ENCODE data around the gene RAB1B. TPM values are rescaled to one million over a fixed set of nuclear protein-coding genes. Genes with fewer than 3 reads are reported as not detected.
"Not testable (repeated sequence)": the region's sequence is repeated elsewhere in the genome, so short reads cannot be mapped to it uniquely, and the experiment has no call there.

The RAB1B gene
- total RNA-seq, 2 donors from 2014 or later: 116 to 178 TPM

- H3K27ac Mint-ChIP-seq: peak overlapping the region; percentile 13
- no peaks in the 10 kb centered on the region for H3K9me3 Mint-ChIP-seq
- H3K27me3 Mint-ChIP-seq: no peaks in the 10 kb centered on the region
- no peak for ATAC-seq (replicated peaks)
- peaks cover 33% of the 10 kb centered on the region for H3K36me3 Mint-ChIP-seq (ENCODE audit: low read depth)
- peaks cover 4% of the 10 kb centered on the region for H3K4me1 Mint-ChIP-seq
- H3K4me3 Mint-ChIP-seq: no peak overlapping the region
These were observed 19.5 kb upstream of the RAB1B start for GRCh38 chr11:66248903-66249302.

GRCh38 chr11:66251809-66252208, 16.6 kb upstream of the RAB1B start:
- ATAC-seq (replicated peaks): peak; percentile 38
- no peak overlapping the region for H3K27ac Mint-ChIP-seq
- H3K36me3 Mint-ChIP-seq (ENCODE audit: low read depth): peaks cover 20% of the 10 kb centered on the region

GRCh38 chr11:66253081-66253480, 15.4 kb upstream of the RAB1B start:
- H3K27ac Mint-ChIP-seq: peak overlapping the region; percentile 74
- ATAC-seq (replicated peaks); H3K4me3 Mint-ChIP-seq; H3K9me3 Mint-ChIP-seq; H3K4me1 Mint-ChIP-seq; H3K27me3 Mint-ChIP-seq: not testable (repeated sequence)
- H3K36me3 Mint-ChIP-seq (ENCODE audit: low read depth): peaks cover 14% of the 10 kb centered on the region

More at GRCh38 chr11:66251809-66252208, 16.6 kb upstream of the RAB1B start:
- H3K27me3 Mint-ChIP-seq: no peaks in the 10 kb centered on the region
- peaks cover 7% of the 10 kb centered on the region for H3K4me1 Mint-ChIP-seq
- no peak overlapping the region for H3K4me3 Mint-ChIP-seq
- no peaks in the 10 kb centered on the region for H3K9me3 Mint-ChIP-seq

GRCh38 chr11:66258473-66258893, 10.0 kb upstream of the RAB1B start:
- H3K36me3 Mint-ChIP-seq (ENCODE audit: low read depth): peaks cover 63% of the 10 kb centered on the region
- peak; percentile 4 for ATAC-seq (replicated peaks)
- peak overlapping the region; percentile 96 for H3K4me3 Mint-ChIP-seq

GRCh38 chr11:66259225-66259624, 9.2 kb upstream of the RAB1B start:
- H3K27me3 Mint-ChIP-seq: no peaks in the 10 kb centered on the region
- H3K9me3 Mint-ChIP-seq: no peaks in the 10 kb centered on the region
- peak overlapping the region; percentile 96 for H3K4me3 Mint-ChIP-seq
- H3K27ac Mint-ChIP-seq: peak overlapping the region; percentile 80
- H3K4me1 Mint-ChIP-seq: peaks cover 14% of the 10 kb centered on the region
- no peak for ATAC-seq (replicated peaks)
- peaks cover 68% of the 10 kb centered on the region for H3K36me3 Mint-ChIP-seq (ENCODE audit: low read depth)

More at GRCh38 chr11:66258473-66258893, 10.0 kb upstream of the RAB1B start:
- Mint-ChIP-seq H3K4me1 (peaks cover 14% of the 10 kb centered on the region), H3K27ac (peak overlapping the region; percentile 80), H3K27me3 (no peaks in the 10 kb centered on the region), H3K9me3 (no peaks in the 10 kb centered on the region)

DNA sequence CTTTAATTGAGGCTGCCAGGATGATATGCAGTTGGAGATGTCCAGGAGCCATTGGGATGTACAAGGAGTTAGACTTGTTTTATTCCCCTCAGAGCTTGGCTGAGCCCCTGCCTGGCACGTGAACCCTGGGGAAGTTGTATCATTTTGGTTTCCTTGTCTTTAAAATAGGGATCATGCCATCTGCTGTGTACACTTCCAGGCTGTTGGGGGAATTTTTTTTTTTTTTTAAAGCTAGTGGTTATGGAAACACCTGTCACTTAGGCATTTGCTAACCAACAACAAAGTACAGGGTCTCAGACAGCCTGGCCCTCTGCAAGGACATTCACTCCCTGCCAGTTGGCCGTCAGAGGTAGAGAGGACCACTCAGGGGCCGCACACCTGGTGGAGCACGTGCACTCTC, 8.5 kb upstream of the RAB1B start:
- H3K27ac Mint-ChIP-seq: peak overlapping the region; percentile 80
- peaks cover 14% of the 10 kb centered on the region for H3K4me1 Mint-ChIP-seq
- H3K4me3 Mint-ChIP-seq: peak overlapping the region; percentile 96
- no peak for ATAC-seq (replicated peaks)
- H3K36me3 Mint-ChIP-seq (ENCODE audit: low read depth): peaks cover 75% of the 10 kb centered on the region
- H3K27me3 Mint-ChIP-seq: no peaks in the 10 kb centered on the region
- H3K9me3 Mint-ChIP-seq: no peaks in the 10 kb centered on the region

- peaks cover 13% of the 10 kb centered on the region for H3K4me1 Mint-ChIP-seq
- no peak for ATAC-seq (replicated peaks)
- peaks cover 76% of the 10 kb centered on the region for H3K36me3 Mint-ChIP-seq (ENCODE audit: low read depth)
- H3K27me3 Mint-ChIP-seq: no peaks in the 10 kb centered on the region
- no peak overlapping the region for H3K4me3 Mint-ChIP-seq
- H3K27ac Mint-ChIP-seq: no peak overlapping the region
- H3K9me3 Mint-ChIP-seq: no peaks in the 10 kb centered on the region
These were observed 6.9 kb upstream of the RAB1B start for GRCh38 chr11:66261578-66261977.

DNA sequence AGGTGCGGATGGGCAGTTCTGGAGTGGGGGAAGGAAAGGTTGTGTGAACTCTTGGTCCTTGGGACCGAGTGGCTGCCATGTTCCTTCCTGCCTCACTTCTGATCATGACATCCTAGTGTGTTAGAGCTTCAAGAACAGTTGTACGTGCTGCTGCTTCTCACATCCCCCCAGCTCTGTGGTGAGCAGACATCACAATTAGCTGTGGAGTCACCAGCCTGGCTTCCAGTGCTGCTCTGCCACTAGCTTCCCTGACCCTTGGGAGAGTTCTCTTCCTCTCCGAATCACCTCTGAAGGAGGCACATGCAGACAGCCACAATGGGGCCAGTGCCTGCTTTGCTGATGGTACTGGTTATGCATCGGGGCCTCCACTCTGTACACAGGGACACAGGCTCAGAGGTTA, 6.2 kb upstream of the RAB1B start:
- no peak for ATAC-seq (replicated peaks)
- Mint-ChIP-seq H3K27me3 (no peaks in the 10 kb centered on the region), H3K4me3 (no peak overlapping the region), H3K4me1 (peaks cover 12% of the 10 kb centered on the region), H3K9me3 (no peaks in the 10 kb centered on the region), H3K27ac (no peak overlapping the region), H3K36me3 (ENCODE audit: low read depth) (peaks cover 76% of the 10 kb centered on the region)

DNA sequence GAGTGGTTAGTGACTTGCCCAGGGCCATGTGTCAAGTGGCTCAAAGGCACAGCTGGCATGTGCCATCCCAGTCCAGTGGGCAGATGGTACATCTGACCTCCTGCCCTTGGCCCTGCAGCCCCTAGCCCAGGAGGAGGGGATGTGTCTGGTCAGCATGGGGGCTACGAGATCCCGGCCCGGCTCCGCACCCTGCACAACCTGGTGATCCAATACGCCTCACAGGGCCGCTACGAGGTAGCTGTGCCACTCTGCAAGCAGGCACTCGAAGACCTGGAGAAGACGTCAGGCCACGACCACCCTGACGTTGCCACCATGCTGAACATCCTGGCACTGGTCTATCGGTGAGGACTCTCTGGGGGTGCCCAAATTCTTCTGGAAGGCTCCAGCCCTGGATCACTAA, 5.7 kb upstream of the RAB1B start:
- Mint-ChIP-seq H3K4me1 (peaks cover 14% of the 10 kb centered on the region), H3K27me3 (no peaks in the 10 kb centered on the region), H3K27ac (no peak overlapping the region), H3K4me3 (no peak overlapping the region), H3K36me3 (ENCODE audit: low read depth) (peaks cover 78% of the 10 kb centered on the region), H3K9me3 (no peaks in the 10 kb centered on the region)
- no peak for ATAC-seq (replicated peaks)

DNA sequence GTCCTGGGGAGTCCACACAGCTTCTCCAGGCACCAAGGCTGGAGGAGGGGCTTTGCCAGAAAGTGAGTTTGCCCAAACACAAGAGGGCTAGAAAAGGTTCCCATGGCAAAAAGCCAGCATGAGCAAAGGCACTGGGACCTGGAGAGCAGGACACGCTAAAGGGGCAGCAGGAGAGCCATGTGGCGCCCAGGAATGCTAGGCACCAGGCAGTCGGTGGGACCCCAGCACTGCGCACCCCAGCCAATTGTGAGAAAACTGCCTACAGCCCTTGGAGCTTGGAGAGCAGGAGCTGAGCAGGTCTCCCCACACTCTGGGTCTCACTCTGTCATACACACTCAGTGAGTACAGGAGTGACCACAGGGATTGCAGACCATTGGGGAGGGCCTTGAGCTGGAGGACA, 5.2 kb upstream of the RAB1B start:
- H3K9me3 Mint-ChIP-seq: no peaks in the 10 kb centered on the region
- H3K27me3 Mint-ChIP-seq: no peaks in the 10 kb centered on the region
- H3K36me3 Mint-ChIP-seq (ENCODE audit: low read depth): peaks cover 79% of the 10 kb centered on the region
- peaks cover 14% of the 10 kb centered on the region for H3K4me1 Mint-ChIP-seq
- no peak overlapping the region for H3K4me3 Mint-ChIP-seq
- H3K27ac Mint-ChIP-seq: no peak overlapping the region
- no peak for ATAC-seq (replicated peaks)

DNA sequence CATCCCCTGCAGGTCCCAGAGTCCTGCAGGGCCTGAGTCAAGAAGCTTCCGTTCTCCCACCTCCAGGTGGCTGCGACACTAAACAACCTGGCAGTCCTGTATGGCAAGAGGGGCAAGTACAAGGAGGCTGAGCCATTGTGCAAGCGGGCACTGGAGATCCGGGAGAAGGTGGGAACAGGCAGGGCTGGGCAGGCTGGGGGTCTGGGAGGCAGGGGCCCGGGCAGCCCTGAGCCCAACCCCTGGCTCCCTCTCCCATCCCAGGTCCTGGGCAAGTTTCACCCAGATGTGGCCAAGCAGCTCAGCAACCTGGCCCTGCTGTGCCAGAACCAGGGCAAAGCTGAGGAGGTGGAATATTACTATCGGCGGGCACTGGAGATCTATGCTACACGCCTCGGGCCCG, 4.7 kb upstream of the RAB1B start:
- H3K4me3 Mint-ChIP-seq: no peak overlapping the region
- no peak overlapping the region for H3K27ac Mint-ChIP-seq
- ATAC-seq (replicated peaks): no peak
- H3K36me3 Mint-ChIP-seq (ENCODE audit: low read depth): peaks cover 79% of the 10 kb centered on the region
- no peaks in the 10 kb centered on the region for H3K27me3 Mint-ChIP-seq
- H3K9me3 Mint-ChIP-seq: no peaks in the 10 kb centered on the region
- peaks cover 14% of the 10 kb centered on the region for H3K4me1 Mint-ChIP-seq

DNA sequence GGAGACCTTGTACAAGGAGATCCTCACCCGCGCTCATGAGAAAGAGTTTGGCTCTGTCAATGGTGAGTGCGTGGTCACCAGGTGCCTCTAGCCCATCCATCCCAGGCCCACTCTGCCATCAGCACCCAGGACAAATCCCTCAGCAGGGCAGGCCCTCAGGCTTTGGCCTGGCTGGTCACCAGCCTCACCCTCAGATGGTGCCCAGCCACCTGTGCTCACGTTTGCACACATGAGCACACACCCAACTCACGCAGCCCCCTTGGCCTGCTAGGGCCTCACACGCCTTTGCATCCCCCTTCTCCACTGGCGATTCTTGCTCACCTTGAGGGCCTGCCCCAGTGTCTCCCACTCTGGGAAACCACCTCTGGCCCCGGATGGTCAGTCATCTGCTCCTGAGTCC, 4.1 kb upstream of the RAB1B start:
- Mint-ChIP-seq H3K36me3 (ENCODE audit: low read depth) (peaks cover 79% of the 10 kb centered on the region), H3K4me3 (no peak overlapping the region), H3K4me1 (peaks cover 12% of the 10 kb centered on the region), H3K27me3 (no peaks in the 10 kb centered on the region), H3K9me3 (no peaks in the 10 kb centered on the region), H3K27ac (no peak overlapping the region)
- no peak for ATAC-seq (replicated peaks)

DNA sequence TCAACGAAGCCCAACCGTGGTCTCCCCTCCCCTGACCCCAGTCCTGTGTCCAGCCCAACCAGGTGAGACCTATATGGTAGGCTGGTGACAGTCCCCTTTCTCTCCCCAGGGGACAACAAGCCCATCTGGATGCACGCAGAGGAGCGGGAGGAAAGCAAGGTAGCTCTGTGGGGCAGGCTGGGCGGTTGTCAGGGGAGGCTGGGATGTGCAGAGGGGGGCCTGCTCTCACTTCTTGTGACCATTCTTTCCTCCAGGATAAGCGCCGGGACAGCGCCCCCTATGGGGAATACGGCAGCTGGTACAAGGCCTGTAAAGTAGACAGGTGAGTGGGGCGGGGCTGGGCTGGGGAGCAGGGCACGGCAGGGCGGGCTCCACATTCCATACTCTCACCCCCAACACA, 3.5 kb upstream of the RAB1B start:
- Mint-ChIP-seq H3K4me3 (no peak overlapping the region), H3K27ac (no peak overlapping the region), H3K36me3 (ENCODE audit: low read depth) (peaks cover 79% of the 10 kb centered on the region), H3K27me3 (no peaks in the 10 kb centered on the region), H3K4me1 (peaks cover 11% of the 10 kb centered on the region), H3K9me3 (no peaks in the 10 kb centered on the region)
- ATAC-seq (replicated peaks): no peak

- Mint-ChIP-seq H3K4me1 (peaks cover 13% of the 10 kb centered on the region), H3K36me3 (ENCODE audit: low read depth) (peaks cover 79% of the 10 kb centered on the region), H3K9me3 (no peaks in the 10 kb centered on the region), H3K27me3 (no peaks in the 10 kb centered on the region), H3K4me3 (no peak overlapping the region), H3K27ac (no peak overlapping the region)
- ATAC-seq (replicated peaks): no peak
These were observed 2.7 kb upstream of the RAB1B start for GRCh38 chr11:66265531-66266377.

- peaks cover 16% of the 10 kb centered on the region for H3K4me1 Mint-ChIP-seq
- peak overlapping the region; percentile 99 for H3K4me3 Mint-ChIP-seq
- no peaks in the 10 kb centered on the region for H3K9me3 Mint-ChIP-seq
- H3K36me3 Mint-ChIP-seq (ENCODE audit: low read depth): peaks cover 77% of the 10 kb centered on the region
- H3K27ac Mint-ChIP-seq: peak overlapping the region; percentile 100
- H3K27me3 Mint-ChIP-seq: no peaks in the 10 kb centered on the region
- no peak for ATAC-seq (replicated peaks)
These were observed 1.9 kb upstream of the RAB1B start for GRCh38 chr11:66266378-66267038.
